GM18505 (cell line): ENCODE measurements around the gene SMIM38.

Experiments
- ATAC-seq: cut with Tn5 transposase; IDR thresholded peaks from one replicate; pipeline ENCODE4 v1.9.1; 2021; ENCODE audit not compliant: unreplicated experiment
- POLR2A ChIP-seq: IDR thresholded peaks from 4 replicates; pipeline ENCODE4 v1.6.1; 2011; ENCODE audit warnings: borderline replicate concordance; ENCODE audit not compliant: insufficient read depth, insufficient read length; ENCODE audit errors: extremely low read depth

SMIM38 gene

DNA sequence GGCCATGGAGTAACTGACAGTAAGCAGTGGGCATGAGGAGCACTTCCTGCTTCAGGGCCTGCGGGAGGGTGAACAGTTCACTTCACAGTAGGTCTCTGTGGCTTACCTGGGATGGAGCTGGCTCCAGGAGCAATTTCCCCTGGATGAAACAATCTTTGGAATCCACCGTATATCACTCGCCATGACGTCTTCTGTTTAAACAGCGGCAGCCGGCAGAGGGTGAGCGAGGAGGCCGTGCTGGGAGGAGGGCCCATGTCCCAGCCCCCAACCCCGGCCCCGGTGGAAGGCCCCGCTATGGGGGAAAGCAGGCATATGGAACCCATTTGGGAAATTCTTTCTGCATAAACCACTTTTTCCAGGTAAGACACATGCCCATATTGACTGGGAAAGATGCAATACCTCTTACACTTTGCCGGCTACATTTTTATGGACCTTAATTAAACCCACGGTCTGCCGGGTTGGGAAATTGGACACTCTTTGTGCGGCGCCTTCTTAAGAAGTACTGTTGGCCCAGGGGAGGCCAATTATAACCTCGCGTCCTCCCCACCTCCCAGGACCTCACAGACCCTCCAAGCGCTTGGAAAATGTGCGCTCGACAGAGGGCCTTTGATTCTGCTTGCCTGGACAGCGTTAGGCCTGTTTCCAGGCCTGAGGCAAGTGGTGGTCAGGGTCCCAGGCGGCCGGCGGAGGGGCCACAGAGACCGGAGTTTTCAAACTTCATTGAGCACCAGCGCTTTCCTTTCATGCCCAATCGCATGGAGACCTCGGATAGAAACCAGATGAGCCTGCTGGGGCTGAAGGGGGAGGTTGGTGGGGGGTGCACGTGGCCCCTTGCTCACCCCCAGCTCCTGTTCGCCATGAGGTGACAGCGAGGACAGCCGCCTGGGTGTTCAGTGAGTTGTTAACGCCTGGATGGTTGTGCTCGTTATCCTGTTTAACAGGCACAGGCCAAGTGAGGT is 40.4 kb downstream of the SMIM38 start:
- no peak for ATAC-seq
- no peak for TF ChIP-seq POLR2A

DNA sequence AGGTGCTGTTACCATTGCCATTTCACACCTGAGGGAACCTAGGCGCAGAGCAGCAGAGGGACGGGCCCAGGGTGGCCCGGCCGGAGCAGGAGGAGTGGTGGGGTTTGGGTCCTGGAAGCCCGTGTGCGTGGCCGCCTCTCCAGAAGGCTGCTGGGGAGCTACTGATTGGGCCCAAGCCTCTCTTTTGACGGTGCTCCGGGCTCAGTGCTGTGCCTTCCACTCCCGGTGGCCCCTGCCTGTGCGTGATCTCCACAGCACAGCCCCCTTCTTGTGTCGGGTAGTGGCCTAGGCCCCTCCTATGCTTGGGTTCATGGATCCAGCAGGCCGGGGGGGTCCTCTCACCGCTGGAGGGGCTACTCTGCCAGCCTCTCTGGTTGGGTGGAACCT is 41.0 kb downstream of the SMIM38 start:
- TF ChIP-seq POLR2A: no peak

DNA sequence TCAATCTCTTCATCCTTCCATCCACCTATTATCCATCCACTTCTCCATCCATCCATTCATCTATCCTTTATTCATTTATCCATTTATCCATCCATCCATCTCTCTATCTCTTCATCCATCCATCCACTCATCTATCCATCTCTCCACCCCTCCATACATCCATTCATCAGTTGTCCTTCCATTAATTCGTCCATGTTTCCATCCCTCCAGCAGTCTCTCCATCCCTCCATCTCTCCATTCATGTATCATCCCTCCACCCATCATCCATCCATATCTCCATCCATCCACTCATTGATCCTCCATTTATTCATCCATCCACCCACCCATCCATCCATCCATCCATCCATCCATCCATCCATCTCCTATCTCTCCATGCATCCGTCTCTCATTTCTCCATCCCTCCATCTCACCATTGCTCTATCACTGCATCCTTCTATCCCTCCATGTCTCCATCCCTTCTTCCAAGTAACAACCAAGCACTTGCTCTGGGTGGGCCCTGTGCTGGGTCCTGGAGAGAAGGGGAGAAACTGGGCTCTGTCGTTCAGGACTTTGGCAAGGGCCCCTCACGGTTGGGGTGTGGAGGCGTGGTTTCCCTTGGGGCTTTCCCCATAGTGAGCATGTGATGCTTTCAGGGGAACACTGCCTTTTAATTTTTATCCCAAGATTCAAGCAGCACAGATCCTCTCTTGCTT is 43.3 kb downstream of the SMIM38 start:
- TF ChIP-seq POLR2A: no peak
- no peak for ATAC-seq

More for the DNA sequence above, 41.0 kb downstream of the SMIM38 start:
- no peak for ATAC-seq

DNA sequence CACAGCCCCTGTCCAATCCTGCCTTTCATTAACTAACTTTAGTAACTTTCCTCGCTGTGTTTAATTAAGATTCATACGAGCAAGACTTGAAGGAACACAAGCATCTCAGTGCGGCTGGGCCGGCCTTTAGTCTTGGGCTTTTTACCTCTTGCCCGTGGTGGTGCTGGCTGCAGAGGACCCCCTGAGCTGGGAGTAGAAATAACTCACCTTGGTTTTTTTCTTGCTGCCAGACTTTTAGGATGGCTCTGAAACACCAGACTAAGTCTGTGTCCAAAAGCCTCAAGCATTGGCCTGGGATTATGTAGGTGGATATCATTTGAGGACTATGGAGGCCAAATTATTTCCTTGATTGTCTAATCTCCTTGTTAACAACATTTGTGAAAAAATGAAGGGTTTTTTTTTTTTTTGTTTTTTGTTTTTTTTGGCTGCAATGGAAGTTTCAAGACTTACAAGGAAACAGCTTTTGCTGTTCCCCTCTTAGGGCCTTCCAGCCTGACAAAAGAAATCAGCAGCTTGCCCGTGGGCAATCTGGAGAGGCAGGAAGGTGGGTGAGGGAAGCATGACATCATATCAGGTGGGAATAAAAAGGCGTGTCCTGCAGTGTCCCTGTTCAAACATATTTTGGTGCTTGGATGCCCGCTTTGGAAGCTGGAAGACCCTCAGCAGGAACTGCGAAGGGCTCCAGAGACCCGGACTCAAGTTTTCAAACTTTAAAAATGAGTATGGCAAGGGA is 44.0 kb downstream of the SMIM38 start:
- no peak for TF ChIP-seq POLR2A
- ATAC-seq: no peak

DNA sequence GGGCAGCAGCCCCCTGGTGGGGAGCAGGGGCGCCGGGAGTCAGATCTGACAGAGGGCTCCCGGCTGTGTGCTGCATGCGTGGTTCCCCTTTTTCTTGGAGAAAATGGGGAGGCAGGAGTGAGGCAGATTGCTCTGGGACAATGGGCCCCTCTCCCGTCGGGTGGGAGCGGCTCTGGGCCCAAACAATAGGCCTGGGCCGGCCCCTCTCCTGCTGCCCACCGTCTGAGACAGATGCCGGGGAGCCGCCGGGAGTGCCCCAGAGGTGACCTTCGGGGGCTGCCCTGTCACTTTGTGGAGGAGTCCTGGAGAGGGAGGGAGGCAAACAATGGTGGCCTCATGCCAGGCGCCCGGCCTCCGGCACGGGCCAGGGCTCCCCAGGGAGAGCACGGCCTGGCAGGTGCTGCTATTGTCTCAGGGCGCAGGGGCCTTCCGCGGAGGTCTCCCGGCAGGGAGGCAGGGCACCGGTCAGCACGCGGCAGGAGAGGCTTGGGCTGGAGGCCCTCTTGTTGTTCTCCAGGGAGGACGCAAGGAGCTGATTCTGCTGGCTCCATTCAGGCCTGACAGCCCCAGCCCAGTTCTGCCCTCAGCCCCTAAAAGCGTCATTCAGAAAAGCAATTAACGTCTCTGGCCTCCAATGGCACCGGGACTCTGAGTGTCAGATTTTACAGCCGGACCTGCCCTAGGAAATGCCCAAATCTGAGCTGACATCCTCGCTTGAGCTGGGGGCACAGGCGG is 44.8 kb downstream of the SMIM38 start:
- no peak for ATAC-seq
- TF ChIP-seq POLR2A: no peak

DNA sequence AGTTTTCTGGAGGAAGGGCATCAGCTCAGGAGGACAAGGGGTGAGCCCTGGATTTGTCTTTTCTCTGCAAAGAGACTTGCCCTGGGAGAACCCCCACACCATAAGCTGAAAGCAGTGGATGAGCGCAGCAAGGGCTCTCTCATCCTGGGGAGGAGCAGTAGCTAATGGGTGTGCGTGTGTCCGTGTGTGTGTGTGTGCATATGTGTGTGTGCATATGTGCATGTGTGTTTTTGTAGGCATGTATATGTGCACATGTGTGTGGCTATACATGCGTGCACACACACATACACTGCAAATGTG is 45.3 kb downstream of the SMIM38 start:
- ATAC-seq: no peak
- TF ChIP-seq POLR2A: no peak

DNA sequence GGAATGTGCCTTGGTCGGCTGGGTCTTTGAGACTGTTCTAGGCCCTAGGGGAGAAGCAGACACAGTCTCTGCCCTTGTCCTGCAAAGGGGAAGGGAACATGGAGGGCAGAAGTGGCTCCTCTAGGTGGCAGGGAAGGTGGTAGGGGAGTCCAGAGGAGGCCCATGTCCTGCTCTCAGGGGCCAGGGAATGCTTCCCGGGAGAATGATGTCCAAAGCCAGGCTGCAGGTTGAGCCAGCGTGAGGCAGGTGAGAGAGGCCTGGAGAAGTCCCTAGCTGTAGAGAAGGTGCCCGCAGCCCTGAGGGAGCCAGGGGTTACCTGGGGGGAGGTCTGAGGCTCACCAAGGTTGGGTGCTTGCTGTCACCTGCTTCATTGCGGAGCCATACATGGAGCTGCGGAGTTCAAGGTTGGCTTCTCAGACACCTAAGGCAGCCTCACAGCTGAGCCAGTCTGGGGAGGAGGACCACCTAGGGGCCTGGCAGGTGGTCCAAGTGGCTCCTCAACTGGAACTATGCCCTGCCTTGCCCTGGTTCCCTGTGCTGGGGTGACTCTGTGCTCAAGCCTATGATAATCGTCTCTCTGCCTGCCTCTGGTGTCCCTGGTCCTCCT is 46.1 kb downstream of the SMIM38 start:
- ATAC-seq: no peak

DNA sequence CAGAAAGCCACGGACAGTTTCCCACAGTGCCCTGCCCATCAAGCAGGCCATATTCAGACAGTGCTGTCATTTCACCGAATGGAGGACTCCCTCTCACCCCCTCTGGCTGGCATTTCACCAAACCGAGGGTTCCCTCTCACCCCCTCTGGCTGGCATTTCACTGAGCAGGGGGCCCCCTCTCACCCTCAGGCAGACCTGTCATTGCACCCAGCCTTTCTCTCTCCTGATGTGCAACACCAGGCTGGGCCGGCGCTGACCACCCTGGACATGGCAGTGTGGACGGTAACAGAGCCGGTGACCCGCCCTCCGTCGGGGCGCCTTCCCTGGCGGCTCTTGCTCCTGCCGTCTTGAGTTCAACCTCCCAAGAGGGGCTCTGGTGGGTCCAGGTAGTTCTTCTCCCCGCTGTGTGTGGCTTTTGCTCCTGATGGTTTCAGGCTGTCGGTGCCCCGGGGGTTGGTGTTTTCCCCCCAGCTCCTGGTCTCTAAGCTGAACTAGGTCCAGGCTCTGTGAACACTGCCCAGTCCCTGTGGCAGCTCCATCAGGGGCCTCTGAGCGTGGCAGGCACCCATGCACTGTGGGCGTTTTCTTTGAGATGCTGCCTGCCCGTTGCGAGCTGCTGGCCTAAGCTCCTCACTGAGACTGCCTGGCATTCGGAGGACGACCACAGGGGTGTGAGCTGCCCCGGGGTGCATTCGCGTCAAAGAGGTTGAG is 46.9 kb downstream of the SMIM38 start:
- ATAC-seq: no peak
- TF ChIP-seq POLR2A: no peak

More for the DNA sequence above, 46.1 kb downstream of the SMIM38 start:
- TF ChIP-seq POLR2A: no peak

DNA sequence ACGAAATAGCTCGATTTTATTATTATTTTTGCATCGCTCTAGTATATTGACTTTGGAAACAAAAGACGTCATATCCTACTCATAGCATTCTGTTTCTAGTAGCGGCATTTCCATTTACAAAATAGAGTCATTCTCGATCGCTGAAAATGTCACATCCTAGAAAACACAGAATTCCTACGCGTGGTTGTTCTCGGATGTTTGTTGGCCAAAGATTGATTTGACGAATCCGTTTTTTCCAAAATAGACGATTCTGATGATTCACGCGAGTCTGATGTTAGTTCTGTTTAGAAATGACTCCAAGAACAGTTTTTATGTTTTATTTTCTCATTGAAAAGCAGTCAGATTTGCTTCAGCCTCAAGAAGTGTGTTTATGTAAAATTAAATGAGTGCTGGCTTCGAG is 47.6 kb downstream of the SMIM38 start:
- no peak for TF ChIP-seq POLR2A
- no peak for ATAC-seq

DNA sequence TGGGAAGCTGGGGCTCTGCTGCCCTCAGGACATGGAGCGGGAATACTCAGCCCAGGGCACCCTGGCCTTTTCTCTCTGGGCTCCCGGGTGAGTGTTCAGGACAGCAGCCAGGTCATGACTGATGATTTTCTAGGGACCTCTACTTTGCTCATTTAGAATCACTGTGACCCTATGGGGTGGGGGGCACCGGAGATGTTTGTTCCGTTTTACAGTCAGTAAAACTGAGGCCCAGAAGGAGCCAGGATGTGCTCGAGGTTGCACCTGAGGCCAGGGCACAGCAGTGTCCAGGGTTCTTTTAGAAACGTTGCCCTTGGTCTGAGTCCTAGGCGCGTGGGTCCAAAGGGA is 48.1 kb downstream of the SMIM38 start:
- ATAC-seq: no peak

DNA sequence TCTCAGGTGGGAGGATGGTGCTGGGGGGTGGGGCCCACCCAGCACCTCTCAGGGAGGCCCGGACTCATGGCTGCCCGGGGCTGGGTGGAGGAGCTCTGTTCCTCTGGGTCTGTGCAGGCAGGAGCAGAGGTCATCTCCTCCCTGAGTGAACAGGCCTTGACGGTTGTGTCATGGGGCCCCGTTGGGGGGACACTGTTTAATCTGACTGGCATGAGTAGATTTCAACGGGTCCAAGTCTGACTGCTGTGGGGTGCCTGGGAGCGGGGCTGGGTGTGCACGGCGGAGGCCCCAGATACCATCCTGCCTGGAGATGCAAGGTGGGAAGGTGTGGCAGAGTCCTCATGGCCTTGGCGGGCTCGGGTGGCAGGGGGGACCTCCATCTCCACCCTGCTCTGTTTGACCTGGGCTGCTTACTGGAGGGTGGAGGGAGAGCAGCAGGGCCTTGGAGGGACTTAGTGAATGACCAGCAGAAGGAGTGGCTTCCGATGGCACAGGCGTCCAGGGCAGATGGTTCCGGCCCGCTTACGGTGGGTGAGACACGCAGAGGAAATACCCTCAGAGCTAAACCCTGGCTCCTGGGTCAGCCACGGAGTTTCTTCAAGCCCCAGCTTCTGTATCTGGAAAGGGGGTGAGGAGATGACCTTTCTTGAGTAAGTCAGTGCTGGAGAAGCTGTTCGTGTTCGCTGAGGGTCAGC is 48.7 kb downstream of the SMIM38 start:
- no peak for ATAC-seq
- no peak for TF ChIP-seq POLR2A

More for the DNA sequence above, 48.1 kb downstream of the SMIM38 start:
- no peak for TF ChIP-seq POLR2A
